NCI-H2107 treated with DMSO at 0.1 percent for 48 hours (cell line): Measurements from ENCODE around the gene ETS1.

Experiments used
- DNase-seq: peaks from one replicate; lab custom pipeline; 2025; ENCODE audit not compliant: unreplicated experiment; lab: John Stamatoyannopoulos, UW

The ETS1 gene

GRCh38 chr11:128520888-128521681, 66.3 kb downstream of the ETS1 start:
- DNase-seq, result no peak

DNA sequence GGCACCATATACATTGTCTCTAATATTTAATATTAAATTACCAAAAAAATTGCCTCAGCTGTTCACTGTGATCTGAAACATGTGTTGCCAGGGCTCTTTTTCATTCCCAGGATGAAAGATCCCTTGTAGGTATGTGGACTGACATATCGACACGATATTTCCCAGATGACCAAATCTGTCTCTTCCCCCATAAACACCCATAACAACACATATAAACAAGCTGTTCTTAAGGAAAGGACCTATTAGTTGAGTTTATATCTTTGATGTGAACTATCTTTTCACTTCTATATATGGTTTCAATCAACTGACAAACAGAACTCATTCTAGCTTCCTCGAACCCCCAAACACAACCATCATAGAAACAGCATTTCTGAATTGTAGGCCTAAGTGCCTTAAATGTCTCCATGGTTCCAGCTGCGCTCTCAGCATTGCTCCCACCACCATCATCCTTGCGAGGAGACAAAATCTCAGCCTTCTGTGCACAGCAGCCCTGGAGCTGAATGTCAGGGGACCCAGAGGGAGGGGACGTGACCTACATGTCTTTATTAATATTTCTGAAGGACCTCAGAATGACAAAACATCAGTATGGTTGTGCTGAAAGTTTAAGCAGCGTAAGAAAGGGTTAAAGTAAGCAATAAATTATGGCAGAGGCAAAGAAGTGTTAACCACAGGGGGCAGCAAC, 67.0 kb downstream of the ETS1 start:
- no peak for DNase-seq

- DNase-seq, result no peak
Measured at GRCh38 chr11:128519338-128519737, 68.0 kb downstream of the ETS1 start.

DNA sequence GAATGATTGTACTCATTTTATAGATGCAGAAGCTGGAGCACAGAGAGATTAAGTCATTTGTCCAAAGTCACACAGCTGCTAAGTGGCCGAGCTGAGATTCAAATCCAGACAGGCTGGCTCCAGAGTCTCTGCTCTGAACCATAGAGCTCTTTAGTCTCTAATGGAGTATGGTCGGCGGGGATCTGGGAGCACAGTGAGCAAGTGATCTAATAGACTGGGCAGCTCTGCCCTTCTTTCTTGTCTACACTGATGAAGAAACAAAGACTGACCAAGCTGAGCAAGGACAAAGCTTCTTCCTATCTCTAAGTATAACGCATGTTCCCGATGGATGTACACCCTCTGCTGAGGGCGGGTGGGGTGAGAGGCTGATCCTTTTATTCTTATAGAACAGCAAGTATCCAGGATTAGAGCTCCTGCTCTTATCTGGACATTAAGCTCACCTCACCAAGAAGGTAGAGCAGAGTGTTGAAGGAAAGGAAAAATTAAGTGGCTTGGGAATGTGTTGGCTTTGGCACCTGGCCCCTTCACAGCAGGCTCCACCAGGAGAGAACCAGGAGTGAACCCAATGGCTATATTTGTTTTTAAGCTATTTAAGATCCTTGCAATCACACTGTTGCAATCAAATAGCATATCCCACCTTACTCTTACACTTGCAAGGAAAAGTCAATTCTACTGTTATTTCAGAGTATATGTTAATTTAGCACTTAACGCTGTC, 68.7 kb downstream of the ETS1 start:
- no peak for DNase-seq

GRCh38 chr11:128517451-128518230, 69.7 kb downstream of the ETS1 start:
- no peak for DNase-seq

DNA sequence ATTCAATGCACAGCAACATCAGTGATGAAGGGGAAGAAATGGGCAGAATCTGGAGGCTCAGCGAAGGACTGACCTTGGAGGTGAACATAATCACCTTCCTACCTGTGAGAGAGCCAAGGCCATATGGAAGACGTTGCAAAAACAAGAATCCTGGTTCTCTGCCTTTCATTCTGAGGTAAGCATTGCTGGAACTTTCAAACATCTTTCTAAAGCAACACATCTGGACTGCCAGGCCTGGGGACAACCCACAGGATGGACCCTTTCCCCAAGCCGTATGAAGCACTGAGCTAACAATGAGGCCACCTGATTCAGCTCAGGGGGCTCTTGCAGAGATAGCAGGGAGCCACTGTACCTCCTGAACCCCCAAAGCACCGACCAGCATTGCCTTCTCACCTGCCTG, 70.5 kb downstream of the ETS1 start:
- DNase-seq, result no peak

- DNase-seq, result no peak
Measured at GRCh38 chr11:128515826-128516778, 71.3 kb downstream of the ETS1 start.

DNA sequence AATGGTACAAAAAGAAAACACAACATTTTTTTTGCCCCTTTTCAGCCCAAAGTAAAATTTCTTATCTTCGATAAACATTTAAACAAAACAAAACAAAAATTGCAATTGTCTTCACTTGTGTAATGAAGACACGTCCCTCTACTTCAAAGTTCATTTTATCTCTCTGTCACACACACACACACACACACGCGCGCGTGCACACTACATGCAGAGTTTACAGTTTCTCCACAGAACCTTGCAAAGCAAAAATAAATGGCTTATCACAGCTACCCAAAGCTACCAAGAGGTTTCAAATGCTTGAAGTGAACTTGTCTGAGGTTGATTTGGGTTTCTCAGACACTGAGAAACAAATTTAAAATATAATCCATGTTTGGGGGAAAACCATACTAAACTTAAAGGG, 72.3 kb downstream of the ETS1 start:
- DNase-seq, result no peak

DNA sequence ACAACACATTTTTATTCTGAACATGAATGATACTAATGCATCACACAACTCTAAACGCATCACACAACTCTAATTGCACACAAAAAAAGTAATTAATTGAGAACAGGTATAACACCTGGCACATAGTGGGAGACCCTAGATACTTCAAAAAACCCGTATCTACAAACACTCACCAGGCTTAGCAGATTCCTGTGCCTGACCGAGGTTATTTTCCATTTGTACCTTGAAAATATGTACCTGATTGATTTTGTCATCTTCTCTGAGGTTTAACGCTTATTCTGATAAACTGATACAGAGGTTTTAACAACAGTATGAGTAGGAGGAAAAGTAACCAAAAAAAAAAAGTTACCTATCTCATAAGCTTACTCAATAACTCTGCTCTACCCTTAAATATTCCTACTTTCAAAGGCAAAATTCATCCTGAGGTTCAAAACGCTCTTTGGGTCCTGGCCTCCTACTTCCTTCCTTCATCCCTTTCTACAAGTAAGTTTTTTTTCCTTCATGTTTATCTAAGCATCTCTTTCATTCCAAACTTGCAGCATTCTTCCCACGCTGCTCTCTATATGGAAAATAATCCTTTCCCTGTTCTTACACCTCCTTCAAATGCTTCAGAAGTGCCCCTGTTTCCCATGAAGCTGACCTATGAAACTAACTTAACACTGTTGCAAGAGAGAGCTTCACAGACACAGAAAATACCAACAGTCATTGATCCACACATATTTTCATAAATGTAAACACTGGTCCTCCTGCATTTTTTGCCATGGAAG, 73.3 kb downstream of the ETS1 start:
- no peak for DNase-seq

GRCh38 chr11:128512474-128512996, 74.8 kb downstream of the ETS1 start:
- no peak for DNase-seq

GRCh38 chr11:128511712-128512111, 75.6 kb downstream of the ETS1 start:
- no peak for DNase-seq

GRCh38 chr11:128509621-128510389, 77.6 kb downstream of the ETS1 start:
- DNase-seq, result no peak

DNA sequence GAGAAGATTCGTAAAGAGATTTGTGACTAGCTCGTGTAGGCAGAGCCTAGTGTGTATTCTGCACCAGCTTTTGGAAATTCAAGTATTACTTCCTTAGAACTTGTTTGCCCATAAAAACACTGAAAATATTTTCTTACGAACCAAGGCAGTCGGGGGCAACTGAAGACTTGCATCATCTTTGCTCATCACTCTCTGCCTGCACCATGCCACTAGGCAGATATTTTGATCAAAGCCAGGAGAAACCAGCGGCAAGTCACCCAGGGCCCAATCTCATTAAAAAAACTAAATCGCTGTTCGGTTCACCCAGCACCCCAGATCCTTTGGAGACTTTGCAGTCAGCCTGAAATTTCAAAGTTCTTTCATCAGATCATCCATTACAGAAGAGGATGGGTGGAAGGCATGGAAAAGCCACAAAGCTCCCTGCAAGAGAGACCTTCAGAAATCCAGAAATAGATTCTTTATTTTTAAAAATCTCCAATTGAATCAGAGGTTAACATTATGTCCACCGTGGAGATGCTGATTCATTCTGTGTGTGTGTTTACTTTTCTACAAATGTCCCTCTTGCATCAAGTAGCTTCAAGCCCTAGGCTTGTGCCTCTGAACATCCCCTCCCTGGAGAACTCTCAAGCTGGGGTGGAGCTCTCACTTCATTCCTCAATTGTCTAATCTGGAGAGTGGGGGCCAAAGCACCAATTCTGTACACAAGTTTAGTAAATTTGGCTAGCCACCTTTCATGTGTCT, 78.4 kb downstream of the ETS1 start:
- DNase-seq, result no peak

DNA sequence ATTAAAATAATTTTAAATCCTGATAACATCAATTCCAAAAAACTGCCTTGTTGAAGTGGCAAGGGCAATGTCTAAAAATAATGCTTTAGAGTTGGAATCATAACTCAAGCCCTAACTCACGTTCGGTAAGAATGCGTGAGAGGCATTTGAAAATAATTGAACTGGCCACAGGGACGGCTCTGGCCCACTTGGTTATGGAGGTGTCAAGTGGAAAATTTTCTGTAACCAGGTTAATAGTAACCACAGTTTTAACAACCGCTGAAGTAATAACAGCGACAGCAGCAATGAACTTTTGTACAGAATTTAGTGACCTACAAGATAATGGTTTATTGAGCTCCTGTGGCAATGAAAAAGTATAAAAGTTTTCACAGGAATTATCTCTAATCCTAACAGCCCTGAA, 79.4 kb downstream of the ETS1 start:
- no peak for DNase-seq

- no peak for DNase-seq
Measured at GRCh38 chr11:128506999-128507611, 80.3 kb downstream of the ETS1 start.

DNA sequence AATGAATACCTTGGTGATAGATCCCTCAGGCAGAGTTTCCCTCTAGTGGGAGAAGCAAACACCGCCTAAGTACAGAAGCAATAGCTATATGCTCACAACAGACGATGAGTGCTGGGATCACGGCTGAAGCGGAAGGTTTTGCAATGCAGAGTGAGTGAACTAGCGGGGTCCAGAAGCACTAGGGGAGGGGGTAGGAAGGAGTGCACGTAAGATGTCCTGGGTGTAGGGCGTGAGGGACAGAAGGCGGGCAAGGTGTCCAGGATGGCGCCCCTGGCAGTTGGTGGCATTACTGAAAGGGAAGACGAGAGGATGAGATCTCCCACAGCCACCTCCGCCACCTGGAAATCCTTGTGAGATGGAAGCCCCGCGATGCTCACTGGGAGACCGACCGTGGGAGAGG, 81.0 kb downstream of the ETS1 start:
- no peak for DNase-seq

- no peak for DNase-seq
Measured at GRCh38 chr11:128505449-128506065, 81.8 kb downstream of the ETS1 start.
